GM12864 (cell line): ENCODE data around the gene OLA1.

Source experiments
- DNase-seq: peaks from one replicate; pipeline ENCODE4 v3.0.0-alpha.2; 2011; ENCODE audit warnings: low read depth
- H3K4me3 ChIP-seq: 2 replicates; pipeline ENCODE4 v1.5.1; 2011; ENCODE audit warnings: mild to moderate bottlenecking, low read depth, low read length, control low read depth
- CTCF ChIP-seq: IDR thresholded peaks from 2 replicates; pipeline ENCODE4 v1.5.1; 2011; ENCODE audit warnings: low read depth, mild to moderate bottlenecking, moderate library complexity, low read length, control low read depth, inconsistent platforms; ENCODE audit errors: missing control alignments

OLA1 gene

GRCh38 chr2:174125090-174125489, 123.2 kb downstream of the OLA1 start:
- TF ChIP-seq CTCF = no peak
- no peak for DNase-seq
- H3K4me3 ChIP-seq = no peak overlapping the region

GRCh38 chr2:174124181-174124580, 124.2 kb downstream of the OLA1 start:
- no peak for DNase-seq
- no peak overlapping the region for H3K4me3 ChIP-seq
- TF ChIP-seq CTCF = no peak

- no peak overlapping the region for H3K4me3 ChIP-seq
- no peak for TF ChIP-seq CTCF
- DNase-seq = no peak
Observed at GRCh38 chr2:174122185-174122584, 126.1 kb downstream of the OLA1 start.

- DNase-seq = no peak
- no peak overlapping the region for H3K4me3 ChIP-seq
- no peak for TF ChIP-seq CTCF
Observed at GRCh38 chr2:174121612-174122011, 126.7 kb downstream of the OLA1 start.

GRCh38 chr2:174121175-174121574, 127.2 kb downstream of the OLA1 start:
- TF ChIP-seq CTCF = no peak
- DNase-seq = no peak
- H3K4me3 ChIP-seq = no peak overlapping the region

- no peak for TF ChIP-seq CTCF
- no peak overlapping the region for H3K4me3 ChIP-seq
- DNase-seq = no peak
Observed at GRCh38 chr2:174120346-174120745, 128.0 kb downstream of the OLA1 start.
